GM21619 (cell line): ENCODE data around the gene TMA7.
A peak's percentile ranks its signal among the peaks of the same experiment; 100 is the strongest.

Experiments used
- ATAC-seq: cut with Tn5 transposase; IDR thresholded peaks from one replicate; pipeline ENCODE4 v1.9.1; 2021; ENCODE audit not compliant: unreplicated experiment

TMA7 gene

DNA sequence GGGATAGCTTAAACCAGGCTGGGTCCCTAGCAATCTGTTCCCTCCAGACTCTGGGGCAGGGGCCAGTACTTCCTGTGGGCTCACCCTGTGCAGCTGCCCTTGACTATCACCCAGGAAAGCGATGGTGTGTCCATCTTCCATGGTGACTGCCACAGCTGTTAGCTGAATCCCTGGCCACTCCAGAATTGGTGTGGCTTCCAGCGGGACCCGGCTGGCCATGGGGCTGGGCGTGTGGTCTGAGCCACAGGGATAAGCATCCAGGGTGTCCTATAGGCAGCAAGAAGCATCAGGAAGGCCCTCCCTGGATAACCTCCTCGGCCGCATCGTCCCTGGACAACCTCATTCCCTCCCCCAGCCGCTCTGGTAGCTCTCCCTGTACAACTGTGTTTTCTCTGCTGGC lies 17.4 kb upstream of the TMA7 start:
- ATAC-seq = no peak

DNA sequence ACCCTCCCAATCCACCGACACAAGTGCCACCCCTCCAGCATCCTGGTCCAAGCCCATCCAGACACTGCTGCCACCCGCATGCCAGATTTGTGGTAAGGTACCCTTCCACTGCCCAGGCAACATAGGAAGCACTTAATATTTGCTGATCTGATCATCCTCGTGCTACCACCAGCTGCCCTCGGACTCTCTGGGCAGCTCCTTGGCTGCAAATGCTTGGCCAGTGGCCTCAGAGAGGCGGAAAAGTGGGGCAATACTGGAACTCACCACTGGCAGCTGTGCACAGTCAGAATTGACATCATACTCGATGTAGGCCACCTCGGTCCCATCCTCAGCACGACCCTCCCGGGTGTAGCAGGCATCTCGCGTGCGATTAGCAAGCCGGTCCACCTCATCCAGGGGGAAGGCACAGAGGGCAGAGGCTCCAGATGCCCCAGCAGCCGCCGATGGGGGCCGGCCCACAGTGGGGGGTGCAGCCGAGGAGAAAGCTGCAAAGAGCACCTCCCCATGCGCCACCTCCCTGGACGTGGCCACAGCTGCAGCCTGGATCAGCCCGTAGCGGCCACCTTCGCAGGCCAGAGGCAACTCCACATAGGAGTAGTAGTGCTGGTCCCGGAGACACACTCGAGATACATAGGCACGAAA lies 16.7 kb upstream of the TMA7 start:
- no peak for ATAC-seq

DNA sequence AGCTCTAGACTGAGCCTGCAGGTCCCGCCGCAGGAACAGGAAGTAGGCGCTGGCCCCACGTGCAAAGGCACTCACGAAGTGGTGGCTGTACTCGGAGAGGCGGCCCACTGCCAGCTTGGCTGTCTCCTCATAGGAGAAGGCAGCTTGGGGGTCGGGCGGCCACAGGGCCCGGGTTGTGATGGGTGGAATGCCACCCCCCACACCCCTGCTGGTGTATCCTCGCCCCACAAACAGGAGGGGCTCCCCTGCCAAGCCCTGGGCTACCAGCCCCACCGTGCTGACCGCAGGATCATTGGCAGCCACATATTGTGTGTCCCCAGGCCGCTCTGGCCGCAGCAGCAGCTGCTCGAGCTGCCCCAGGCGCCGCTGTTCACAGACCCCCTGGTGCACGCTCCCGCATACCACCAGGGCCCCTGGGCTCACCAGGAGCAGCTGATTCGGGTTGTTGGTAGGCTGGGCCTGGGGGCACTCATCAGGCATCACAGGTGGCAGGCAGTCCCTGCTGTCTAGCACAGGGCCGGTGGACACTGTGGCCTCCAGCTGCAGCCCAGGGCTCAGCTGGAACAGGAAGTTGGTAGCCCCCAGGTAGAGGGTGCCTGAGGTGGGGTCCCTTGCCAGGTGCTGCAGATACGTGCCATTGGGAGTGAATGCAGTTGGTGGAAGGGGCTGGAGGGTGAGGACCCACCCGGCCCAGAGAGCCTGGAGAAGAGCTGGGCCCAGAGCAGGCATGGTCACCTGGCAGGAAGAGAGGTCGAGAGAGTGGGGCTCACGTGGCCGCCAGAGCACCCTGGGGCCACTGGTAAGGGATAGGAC lies 16.0 kb upstream of the TMA7 start:
- ATAC-seq = no peak

DNA sequence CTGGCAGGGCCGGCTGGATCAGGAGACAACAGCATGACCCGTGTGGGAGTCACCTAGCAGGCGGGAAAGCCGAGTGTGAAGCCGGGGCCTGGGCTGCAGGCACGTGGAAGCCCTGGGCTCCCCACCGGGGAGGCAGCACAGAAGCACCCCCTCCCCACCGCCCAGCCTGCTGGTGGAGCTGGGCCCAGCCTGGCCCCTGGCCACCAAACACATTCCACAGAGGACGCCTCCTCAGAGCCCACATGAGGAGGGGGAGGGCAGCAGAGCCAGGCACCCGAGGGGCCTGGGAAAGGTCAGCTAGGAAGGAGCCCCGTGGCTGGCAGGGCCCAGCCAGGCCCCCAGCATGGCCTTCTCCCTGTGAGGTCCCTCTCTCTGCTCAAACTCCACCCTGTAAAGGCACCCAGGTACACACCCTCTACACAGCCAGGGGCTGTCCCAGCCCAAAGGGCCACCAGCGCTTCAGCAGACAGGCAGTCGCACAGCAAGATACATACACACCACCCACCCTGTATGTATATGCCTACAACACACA lies 14.7 kb upstream of the TMA7 start:
- no peak for ATAC-seq

DNA sequence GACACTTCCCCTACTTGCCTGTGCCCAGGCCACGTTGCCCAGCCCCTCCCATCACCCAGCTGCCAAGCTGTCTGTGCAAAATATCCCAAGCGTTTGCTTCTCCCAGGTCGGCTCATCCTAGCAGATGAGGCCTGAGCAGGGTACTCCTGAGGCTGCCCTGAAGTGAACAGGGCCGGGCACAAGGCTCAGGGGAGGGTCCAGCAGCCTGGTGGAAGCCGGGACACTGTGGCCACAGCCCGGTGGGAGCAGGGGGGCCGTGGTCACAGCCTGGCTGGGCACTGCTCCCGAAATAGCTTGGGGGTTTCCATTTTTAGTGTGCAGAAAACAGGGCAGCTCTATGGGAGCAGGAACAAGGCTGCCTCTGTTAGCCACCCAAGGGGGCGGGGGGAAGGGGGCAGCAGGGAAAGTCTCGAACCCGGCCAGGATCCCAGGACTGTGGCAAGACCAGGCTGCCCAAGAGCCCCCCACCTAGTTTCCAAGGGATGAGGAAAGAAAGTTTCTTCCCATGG lies 13.6 kb upstream of the TMA7 start:
- no peak for ATAC-seq

DNA sequence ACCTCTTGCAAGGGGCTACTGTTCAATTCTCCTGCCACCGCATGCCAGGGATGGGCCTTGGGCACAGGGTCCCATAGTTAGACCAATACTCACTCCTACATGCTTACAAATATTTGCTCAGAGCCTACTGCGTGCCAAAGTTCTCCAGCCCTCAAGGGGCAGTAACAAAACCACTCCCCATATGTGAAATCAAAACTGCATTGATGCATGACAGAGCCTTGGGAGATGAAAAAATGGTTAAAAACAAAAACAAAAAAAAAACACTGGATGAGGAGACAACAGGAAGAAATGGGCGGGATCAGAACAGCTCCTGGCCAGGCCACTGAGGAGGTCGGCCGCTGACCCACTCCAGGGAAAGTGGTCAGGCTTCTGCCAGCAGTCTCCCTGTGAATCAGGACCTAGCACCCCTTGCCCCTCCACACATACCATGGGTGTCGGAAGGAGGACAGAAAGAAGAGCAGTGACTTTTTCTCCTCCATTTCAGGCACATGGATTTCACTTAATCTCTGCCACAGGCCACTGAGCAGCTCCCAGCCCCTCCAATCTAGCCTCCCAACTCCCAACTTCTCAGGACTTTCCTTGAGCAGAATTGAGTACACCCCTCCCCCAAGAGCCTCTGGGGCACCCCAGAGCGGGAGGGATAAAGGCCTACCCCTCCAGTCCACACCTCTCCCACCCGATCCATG lies 13.0 kb upstream of the TMA7 start:
- no peak for ATAC-seq

DNA sequence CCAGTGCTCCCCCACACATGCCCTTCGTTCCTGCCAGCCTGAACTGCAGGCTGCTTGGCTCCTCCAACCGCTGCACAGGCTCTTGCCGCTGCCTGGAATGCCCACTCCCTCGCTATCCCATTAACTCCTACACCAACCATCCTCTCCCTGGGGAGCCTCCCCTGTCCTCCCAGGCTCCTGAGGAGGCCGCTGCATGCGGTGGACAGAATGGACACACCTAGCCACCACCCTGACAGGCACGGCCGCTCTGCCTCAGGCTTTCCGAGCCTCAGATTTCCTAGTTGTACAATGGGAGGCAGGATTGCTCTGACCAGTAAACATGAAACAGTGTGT lies 12.5 kb upstream of the TMA7 start:
- no peak for ATAC-seq

DNA sequence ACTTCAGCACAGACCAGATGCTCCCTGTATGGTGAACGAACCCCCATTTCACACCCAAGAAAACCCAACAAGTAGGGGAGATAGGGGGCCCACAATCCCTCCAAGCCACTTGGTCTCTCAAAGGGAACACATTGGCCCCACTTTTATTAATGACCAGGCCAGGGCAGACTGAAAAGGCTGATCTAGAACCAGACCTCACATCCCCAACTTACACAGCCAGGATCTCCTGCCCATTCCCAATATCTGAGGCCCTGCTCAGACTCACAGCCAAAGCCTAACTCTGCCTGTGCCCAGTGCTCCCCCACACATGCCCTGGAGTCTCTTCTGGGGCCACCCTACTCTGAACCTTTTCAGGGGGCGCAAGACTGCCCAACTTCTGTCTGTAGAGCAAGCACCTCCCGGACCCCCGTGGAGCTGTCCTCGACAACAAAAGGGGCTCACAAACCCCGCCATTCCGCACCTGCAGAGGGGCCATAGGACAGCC lies 11.9 kb upstream of the TMA7 start:
- no peak for ATAC-seq

DNA sequence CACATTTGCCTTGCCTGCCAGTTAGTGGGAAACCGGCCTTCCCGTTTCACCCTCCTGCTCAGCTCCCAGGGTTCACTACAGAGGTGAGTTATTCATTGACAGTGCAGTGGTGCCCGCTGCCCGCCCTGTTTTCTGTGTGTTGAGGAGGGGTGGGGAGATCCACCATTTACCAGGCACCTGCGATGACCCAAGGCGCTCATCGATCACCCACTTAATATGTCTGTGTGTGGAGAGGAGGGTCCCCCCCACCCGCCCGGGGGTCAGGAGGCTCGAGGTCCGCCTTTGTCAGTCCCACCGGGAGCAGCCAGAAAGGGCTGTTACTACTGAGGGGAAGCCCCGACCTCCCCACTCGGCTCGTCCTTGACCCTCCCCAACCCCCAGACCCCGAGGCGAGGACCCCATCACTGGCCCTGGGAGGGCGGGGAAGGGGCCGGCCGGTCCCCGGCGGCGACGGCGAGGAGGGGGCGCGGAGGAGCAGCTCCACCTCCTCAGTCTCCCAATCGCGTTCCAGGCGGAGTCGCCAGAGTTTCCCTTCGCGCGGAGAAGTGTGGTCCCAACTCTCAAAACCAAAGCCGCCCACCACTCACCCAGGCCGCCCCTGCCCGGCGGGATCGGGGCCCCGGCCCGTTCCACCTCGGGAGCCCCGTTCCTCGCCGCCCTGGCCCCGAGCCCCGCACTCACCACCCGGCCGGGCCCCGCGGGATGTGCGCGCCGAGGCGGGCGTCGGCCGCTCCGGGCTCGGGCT lies 11.3 kb upstream of the TMA7 start:
- ATAC-seq = peak; percentile 40

DNA sequence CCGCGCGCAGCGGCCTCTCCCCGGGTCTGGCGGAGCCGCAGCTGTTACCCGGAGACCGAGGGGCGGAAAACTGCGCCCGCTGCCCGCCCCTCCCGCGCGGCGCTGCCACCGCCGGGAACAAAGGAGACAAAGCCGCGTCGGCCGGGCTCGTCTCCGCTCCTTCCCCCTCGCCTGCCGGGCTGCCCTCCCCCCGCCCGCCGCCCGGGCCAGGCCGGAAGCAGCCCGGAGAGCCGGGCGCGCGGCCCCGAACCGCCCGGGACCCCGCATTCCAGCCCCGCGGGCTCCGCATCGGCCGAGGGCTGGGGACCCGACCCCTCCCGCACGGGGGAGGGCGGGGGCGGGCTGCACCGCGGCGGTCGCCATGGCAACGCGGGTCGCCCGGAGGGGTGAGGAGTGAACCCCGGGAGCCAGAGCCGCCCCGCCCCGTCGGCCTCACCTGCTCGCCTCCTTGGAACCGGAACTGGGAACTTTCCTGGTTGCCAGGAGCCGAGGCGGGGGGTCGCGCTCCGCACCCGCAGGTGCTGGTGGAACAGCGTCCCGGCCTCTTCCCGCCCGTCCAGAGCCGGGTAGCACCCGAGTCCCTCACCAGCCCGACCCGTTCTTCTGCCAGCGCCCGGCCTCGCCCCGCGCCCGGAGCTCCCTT lies 10.6 kb upstream of the TMA7 start:
- ATAC-seq = peak; percentile 34

DNA sequence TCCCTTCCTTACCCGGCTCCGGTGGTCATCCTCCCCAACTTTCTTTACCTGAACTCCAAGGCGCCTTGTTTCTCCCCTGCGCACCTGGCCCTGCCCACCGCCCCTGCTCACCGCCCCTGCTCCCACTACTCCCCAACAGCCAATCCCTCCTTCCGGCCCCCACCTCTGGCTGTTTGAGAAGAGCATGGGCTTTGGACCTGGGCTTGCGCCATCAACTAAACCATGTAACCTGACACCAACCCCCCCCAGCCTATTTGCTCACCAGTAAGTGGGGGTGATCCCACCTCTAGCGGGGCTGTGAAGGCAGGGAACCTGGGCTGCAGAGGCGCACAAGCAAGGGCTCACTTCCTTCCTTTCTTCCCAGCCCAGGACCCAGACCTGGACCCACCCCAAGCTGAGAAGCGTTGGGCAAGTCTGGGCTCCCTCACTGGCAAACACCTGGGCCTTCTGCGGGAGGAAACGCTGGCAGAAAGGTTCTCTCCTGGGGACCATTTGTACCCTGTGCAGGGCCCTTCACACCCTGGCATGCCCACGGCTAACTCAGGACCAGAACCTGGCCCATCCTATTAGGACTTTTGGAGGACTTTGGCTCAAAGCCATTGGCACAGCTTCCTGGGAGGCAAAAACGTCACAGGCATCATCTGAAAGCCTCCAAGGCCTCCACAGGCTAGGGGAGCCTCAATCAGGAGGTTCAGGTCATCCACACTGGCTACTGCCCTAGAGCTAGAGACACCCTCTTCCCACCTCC lies 9.9 kb upstream of the TMA7 start, which contains the start of gene PLXNB1:
PLXNB1 (minus strand) TSS at position 127 of the 748 bp plus-strand sequence. CDS start 5,475 bp downstream, outside the sequence.
- ATAC-seq = no peak

DNA sequence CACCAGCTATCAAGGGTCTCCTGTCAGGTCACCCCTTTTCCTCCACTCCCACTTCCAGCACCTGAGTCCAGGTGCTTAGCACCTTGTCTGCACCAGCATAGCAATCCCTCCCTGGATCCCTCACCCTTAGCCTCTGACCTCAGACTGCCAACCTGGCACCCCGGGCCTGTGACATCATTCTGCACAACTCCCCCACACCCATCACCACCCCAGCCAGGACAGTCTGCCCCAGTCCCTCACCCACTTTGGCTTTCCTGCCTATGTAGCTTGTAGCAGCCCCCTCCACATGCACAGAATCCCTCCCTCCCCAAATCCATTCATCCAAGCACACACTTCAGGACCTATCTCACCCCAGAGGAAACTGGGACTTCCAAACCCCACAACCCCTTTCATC lies 9.4 kb upstream of the TMA7 start:
- no peak for ATAC-seq

DNA sequence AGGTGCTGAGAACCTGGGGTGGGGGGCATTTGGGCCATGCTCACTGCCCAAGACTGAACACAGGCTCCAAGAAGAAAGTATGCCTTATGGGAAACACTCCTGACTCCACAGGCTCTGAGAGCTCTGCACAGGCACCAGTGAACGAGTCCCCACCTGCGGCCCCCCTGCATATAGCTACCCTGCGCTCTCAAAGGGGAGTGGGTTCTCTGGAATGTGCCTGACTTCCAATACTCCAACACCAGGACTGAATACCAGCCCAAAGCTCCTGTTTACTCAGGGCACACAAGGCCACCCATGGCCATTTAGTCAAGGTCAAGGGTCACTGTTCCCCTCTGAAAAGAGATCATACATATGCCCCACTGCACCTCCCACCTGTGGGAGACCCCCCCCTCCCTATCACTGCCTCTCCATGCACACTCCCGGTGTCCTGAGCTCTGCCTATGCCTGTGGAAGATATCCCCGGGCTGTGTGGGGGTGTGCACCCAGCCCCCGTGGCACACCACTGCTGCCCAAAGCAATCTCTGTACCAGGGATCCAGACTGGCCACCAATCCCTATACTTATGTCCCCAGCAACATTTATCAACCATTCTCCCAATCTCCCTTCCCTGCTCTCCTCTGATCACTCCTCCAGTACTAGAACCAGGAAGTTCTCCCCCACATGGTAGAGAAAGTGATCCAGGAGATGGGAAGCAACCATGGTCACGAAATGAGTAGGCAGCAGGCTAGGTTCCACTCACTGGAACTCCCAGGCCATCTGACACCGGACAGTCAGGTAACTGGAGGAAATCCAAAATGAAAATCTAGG lies 8.6 kb upstream of the TMA7 start:
- no peak for ATAC-seq

DNA sequence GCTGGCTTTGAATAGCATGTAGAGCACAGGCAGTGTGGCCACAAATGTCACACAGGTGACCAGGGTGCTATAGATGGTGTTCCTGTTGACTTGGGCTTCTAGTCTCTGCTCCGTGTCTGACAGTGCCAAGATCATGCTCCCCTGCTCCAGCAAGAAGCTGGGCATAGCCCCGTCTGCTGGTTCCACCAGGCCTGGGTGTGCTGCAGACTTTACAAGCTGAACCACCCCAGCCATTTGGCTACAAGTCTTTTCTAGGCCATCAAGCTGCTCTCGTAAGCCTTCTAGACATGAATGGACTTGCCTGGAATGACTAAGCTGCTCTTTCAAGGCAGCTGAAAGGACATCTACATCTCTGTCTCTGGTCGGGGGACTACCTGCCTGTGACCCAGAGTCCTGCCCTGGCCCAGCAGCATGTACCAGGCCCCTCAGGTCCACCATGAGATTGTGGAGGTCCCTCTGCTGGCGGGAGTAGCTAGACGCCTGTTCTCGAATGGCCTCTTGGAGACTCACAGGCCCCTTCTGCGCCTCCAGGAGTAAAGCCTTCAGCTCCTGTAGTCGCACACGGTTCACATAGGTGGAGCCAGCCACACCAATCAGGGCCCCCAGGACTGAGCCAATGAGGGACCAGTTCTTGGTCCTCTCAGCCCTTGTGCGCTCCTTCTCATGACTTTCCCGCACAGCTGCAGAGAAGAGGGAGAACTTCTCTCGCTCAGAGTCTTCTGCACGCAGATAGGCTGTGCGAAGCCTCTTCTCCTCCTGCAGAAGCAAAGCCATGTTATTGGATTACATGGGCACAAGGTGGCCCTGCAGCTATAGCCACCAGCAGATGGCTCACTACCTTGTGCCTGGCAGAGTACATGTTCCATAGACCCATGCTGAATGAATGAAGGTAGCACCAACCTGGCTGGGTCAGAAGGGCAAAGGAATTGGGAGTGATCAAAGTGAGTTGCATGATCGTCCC lies 7.4 kb upstream of the TMA7 start:
- no peak for ATAC-seq

DNA sequence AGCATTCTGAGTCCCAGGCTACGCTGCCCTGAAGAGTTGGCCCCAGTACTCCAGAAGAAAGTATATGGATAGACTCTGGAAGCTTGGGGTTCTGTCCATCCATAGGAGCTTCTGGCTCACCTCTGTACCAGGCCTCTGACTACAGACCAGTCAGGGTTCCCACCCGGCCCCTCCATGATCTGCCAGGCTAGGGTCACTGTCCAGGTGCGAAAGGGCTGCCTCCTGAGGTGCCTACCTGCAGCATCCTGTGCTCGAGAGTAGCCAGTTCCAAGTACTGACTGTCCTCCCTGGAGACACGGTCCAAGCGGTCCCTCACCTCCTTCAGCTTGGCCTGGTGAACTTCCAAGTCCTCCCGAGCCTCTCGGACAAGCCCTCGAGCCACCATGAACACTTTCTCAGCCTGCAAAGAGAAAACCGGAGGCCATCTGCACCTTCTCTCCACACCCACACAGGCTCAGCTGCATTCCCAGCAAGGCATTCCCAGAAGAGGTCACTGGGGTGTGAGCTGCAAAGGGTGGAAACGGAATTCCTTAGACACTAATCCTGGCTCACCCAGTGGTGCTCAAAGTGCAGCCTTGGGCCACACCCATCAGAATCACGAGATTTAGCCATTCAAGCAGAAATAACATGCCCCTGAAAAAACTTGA lies 6.5 kb upstream of the TMA7 start:
- ATAC-seq = no peak

DNA sequence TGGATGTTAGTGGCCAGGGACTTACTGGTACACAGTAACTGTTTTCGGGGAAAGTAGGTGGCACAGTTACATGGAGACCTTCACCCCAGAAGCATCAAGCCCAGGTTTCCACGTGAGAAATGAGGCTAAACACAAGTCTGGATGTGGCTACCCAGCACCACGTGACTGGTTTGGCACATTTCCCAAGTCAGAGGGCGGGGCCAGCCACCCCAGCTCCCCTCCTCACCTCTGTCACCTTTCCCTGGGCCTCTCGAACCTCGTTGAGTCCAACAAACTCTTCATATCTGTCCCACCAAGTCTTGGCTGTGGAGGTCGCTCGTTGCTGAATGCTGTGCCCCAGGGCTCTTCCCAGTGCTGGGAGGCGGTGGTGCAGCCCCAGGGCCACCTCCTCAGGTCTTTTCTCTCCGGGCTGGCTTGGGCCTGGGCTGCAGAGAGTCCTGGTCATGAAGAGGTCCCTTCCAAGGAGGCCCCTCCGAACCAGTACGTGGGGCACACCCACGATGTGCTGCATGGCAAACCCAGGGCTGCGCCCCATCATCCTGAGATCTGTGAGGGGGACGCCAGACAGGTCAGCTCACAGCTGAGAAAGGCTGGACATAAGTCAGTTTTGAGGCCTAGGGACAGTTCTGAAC lies 5.3 kb upstream of the TMA7 start:
- ATAC-seq = no peak

DNA sequence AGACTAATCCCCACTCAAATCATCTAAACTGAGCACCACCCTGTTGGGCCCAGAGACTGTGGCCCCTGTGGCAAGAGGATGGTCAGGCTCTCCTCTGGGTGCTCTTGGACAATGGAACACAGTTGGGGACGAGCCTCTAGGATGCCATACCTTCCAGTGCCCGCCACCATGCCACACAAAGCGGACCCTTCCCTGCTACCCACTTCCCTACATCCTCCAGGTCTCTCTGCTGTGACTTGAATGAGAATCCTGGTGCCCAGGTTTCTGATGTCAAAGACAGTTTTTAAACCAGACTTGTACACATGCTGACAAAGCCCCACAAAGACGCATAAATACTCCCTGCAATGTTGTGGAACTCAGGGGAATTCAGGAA lies 4.8 kb upstream of the TMA7 start:
- no peak for ATAC-seq
